ENCODE measurements around the gene IAPP.

IAPP gene

DNA sequence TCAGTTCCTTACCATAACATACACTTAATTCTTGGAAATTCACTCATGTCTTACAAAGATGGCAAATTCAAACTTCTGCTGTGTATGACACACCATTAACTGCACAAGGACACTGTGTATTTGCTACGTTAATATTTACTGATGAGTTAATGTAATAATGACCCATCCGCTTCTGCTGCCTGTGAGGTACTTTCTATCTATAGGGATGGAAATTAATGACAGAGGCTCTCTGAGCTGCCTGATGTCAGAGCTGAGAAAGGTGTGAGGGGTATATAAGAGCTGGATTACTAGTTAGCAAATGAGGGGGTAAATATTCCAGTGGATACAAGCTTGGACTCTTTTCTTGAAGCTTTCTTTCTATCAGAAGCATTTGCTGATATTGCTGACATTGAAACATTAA is at the start of gene IAPP:
IAPP (plus strand) TSS at position 301 of the 400 bp plus-strand sequence. CDS start 450 bp downstream, outside the sequence.
- TF ChIP-seq GATA1 (IDR thresholded peaks at IDR 0.05; ENCODE audit: low read depth, low read length) (no peak), POLR2A (IDR thresholded peaks at IDR 0.05; ENCODE audit: low read length) (no peak)
- DNase-seq, result no peak

DNA sequence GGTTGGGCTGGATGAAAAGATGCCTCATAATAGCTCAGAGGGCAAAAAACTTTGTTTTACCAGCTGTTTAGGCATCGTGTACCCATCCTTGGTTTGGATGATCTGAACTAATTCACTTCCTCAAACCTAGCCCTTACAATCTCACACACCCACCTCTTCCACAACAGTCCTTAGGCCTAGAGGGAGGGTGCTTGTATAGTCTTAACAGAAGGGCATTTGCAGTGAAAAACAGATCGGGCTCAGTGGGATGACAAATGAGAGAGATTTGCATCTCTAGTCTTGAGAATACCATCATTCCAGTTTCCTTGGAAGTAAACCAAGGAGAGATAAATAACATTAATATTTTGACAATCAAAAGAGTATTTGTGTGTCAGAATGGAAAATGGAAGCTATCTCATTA is 49.0 kb upstream of the IAPP start:
- TF ChIP-seq POLR2A (IDR thresholded peaks at IDR 0.05; ENCODE audit: low read length) (no peak), GATA1 (IDR thresholded peaks at IDR 0.05; ENCODE audit: low read depth, low read length) (no peak)
- DNase-seq, result no peak

DNA sequence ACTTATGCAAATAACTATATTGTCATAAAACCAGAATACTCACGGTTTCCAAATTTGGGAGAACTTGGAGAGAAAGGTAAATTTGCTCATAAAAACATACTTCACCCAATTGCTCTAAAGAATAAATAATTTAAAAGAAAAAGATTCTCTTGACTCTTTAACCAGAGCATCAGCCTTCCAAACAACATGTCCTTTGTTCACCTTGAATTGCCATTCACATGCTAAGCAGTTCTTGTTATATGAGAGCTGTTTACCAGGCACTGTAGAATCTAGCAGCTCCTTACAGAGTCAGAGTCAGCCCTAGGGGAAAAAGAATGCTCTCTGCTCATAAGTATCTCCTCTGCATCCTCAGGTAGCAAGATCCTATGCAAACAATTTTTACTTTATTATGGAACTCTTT is 48.2 kb upstream of the IAPP start:
- no peak for TF ChIP-seq POLR2A (IDR thresholded peaks at IDR 0.05; ENCODE audit: low read length)
- no peak for TF ChIP-seq GATA1 (IDR thresholded peaks at IDR 0.05; ENCODE audit: low read depth, low read length)

DNA sequence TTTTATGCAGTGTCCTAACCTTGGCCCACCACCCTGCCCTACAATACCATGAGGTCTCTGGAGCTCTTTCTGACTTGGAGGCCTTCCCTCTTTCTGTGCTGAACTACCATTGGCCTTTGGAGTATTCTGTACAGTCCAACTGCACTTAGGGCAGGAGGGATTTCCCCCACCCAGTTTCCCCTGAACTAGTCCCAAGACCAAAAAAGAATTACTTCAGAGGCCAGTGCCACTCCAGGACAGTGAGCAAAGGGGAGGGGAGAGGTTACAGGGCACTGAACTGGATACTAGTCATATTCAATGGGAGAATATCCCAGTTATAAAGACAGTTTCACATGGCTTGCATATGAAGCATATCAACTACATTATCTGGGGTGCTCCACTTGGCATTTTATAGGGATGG is 44.1 kb upstream of the IAPP start:
- no peak for DNase-seq
- no peak for TF ChIP-seq POLR2A (IDR thresholded peaks at IDR 0.05; ENCODE audit: low read length)
- no peak for TF ChIP-seq GATA1 (IDR thresholded peaks at IDR 0.05; ENCODE audit: low read depth, low read length)

More for the DNA sequence above, 48.2 kb upstream of the IAPP start:
- no peak for DNase-seq

DNA sequence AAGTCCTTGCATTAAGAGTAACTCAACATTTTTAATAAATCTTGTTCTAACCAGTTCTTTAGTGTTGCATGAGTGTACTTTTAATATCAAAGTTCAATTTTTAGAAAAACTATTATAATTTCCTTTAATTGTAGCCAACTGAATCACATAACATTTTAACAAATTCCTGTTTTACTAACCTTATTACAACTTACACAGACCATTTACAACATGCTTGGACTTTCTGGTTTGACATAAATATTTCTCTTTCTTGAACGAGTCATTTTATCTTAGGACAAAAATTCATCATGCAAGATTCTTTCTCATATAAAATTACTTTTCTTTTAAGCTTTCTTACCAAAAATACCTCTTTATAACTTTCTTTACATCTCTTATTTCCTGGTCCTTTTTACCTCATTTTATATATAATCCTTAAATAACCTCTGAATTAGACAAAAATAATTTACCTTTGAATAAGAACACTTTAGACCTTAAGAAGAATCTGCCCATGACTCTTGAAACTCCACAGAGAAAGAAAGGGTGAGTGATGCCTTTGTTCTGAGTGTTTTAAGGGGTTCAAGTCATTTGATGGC is 41.9 kb upstream of the IAPP start:
- TF ChIP-seq POLR2A (IDR thresholded peaks at IDR 0.05; ENCODE audit: low read length) (no peak), GATA1 (IDR thresholded peaks at IDR 0.05; ENCODE audit: low read depth, low read length) (no peak)
- DNase-seq, result peak; percentile 2 to 17

DNA sequence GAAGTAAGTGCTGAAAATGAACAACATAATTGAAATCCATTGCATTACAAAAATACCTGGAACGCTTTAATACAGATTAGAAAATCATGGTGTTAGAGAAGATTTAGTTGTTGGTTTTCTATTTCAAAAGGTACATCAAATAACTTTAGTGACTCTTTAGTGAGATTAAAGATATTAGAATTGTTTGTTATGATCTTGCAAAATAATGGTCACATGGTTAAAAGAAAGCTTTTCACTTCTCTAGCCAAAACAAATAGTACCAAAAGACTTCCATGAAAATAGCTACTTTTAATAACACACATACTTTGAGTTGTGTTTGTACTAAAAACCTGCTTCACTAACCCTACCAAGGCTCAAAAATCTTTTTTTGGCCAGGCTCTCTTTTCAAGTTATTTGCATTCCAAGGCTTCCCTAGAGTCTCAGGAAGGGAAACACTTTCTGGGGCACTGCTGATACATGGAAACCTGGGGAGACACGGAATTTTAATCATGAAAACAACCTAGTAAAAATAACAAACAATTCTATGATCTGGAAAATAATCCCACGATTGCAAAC is 37.9 kb upstream of the IAPP start, which contains the start of gene SLCO1A2:
SLCO1A2 (minus strand) TSS at position 147 of the 555 bp plus-strand sequence. CDS start 270 bp downstream, outside the sequence.
- no peak for DNase-seq
- no peak for TF ChIP-seq GATA1 (IDR thresholded peaks at IDR 0.05; ENCODE audit: low read depth, low read length)
- TF ChIP-seq POLR2A (IDR thresholded peaks at IDR 0.05; ENCODE audit: low read length), result no peak

DNA sequence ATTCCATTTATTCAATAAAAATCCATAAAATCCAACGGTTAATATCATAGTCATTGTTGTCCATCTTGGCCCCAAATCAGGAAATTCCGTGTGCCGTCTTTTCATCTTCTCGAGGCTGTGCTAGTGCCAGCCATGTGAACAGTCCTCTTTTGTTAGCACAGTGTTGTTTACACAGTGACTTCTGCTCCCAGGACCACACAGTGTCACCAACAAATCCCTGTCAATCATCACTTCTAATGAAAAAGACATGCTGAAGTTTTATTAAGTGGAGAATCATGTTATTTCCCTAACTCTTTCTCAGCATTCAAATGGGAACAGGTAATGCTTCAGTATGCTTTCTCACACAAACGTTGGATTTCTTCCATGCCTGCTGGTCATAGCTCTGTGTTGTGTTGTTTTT is 36.0 kb upstream of the IAPP start:
- no peak for DNase-seq
- TF ChIP-seq POLR2A (IDR thresholded peaks at IDR 0.05; ENCODE audit: low read length) (no peak), GATA1 (IDR thresholded peaks at IDR 0.05; ENCODE audit: low read depth, low read length) (no peak)

DNA sequence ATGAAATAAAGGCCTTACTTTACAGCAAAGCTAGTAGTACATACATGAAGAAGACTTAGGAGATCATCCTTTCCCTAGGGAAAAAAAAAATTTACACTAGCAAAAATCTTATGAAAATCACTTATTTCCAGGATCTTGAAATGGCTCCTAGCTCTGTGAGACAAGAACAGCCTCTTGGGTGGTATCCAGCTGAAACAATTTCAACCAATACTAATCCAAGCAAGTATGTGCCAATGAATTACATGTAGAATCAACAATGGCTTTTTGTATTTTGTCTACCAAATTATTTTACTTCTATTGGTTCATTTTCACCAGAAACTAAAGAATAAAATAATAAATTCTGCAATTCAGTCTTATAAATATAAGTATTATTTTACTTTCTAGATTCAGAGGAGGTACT is 35.2 kb upstream of the IAPP start:
- DNase-seq, result no peak
- TF ChIP-seq GATA1 (IDR thresholded peaks at IDR 0.05; ENCODE audit: low read depth, low read length), result no peak
- TF ChIP-seq POLR2A (IDR thresholded peaks at IDR 0.05; ENCODE audit: low read length), result no peak

DNA sequence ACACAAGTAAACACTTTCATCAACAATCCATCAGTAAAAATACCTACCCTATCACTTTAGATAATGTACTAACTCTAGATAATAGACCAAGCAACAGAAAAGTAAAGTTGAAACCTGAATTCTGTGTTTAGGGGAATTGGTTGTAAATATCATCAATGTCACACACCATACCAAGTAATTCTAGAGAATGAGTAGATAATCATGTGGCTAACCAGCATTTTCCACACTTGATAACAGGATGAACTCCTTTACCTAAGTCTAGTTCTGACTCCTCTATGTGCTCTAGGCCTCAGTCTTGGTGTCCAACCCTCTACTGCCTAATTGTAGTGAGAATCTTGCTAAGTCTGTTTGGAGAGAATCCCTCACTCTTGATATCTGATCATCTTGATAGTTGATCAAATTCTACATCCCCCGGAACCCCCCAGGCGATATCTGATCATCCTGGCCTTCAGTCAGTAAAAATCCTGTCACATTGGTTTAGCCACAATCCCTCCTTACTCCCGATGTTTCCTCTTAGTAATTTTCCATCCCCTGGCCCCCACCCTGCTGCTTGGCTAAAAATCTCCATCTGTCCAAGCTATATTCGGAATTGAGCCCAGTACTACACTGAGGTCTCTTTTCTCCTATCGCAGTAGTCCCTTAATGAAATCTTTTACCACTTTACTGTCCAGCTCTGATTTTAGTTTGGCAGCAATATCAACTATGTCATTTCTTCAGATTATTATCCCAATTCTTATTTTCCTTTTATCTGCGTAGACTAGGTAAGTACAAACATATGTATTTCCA is 34.5 kb upstream of the IAPP start:
- no peak for TF ChIP-seq GATA1 (IDR thresholded peaks at IDR 0.05; ENCODE audit: low read depth, low read length)
- TF ChIP-seq POLR2A (IDR thresholded peaks at IDR 0.05; ENCODE audit: low read length), result no peak

DNA sequence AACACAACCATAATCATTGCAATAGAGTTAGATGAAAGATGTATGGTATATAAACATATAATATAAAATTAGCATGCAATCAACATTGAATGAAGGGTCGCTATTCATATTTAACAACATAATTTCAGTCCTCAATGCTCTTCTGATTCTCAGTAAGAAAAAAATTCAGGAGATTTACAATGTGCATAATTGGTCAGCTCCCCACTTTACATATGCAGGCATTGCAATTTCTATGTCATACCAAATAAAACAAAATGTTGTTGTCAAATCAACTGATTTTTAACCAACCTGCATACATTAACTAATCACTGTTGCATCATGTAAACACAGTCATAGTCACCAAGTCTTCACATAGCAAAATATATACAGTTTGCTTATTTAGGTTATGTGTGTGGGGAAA is 32.8 kb upstream of the IAPP start:
- no peak for DNase-seq
- TF ChIP-seq GATA1 (IDR thresholded peaks at IDR 0.05; ENCODE audit: low read depth, low read length) (no peak), POLR2A (IDR thresholded peaks at IDR 0.05; ENCODE audit: low read length) (no peak)

More for the DNA sequence above, 34.5 kb upstream of the IAPP start:
- DNase-seq, result no peak

DNA sequence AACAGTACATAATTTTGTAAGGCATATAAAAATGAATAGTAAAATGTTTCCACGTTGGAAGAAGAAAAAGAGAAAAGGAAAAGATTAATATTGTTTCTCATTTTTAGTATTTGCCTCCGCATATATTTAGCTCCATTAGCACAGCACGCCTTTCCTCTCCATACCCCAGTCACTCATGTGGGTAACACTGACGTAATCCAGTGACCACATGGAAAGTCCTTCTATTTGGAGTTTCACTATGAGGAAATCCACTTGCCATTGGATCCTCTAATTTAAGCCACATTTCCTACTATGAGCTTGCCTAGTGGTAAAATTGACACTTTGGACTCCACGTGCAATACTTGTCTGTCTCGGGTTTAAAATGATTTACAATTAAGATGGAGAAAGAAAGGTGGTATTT is 32.3 kb upstream of the IAPP start:
- no peak for DNase-seq
- TF ChIP-seq POLR2A (IDR thresholded peaks at IDR 0.05; ENCODE audit: low read length) (no peak), GATA1 (IDR thresholded peaks at IDR 0.05; ENCODE audit: low read depth, low read length) (no peak)

DNA sequence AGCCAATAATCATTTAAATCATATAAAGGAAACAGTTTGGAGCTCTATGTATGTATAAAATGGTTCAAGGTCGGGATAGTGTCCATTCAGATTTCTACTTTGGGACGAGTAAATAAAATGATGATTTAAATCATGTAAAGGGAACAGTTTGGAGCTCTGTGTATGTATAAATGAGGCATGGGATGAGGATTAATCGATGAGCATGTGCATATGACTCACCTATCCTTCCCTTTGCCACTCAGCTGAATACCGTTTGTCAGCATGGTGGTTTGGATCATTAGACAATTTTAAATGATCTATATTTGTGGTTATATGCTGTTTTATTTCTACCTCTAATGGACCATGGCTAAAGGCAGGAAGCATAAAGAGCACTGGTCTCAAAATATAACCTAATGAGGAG is 30.9 kb upstream of the IAPP start:
- no peak for DNase-seq
- no peak for TF ChIP-seq GATA1 (IDR thresholded peaks at IDR 0.05; ENCODE audit: low read depth, low read length)
- TF ChIP-seq POLR2A (IDR thresholded peaks at IDR 0.05; ENCODE audit: low read length), result no peak

DNA sequence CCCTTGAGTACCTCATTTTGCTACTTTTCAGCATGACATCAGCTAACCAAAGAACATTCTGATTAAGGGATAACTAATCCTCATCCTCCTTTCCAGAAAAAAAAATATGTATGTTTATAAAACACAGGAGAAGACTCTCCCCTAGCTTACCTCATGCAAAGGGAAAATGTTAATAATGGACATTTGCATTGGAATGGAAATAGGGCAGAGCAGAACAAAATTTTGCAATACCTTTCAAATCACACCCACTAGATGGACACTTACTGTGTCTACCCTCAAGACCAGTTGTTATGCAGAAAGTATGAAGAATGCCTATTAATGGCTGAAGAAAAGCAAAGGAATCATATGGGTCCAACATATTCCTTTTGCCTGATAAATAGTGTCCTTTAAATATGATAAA is 29.1 kb upstream of the IAPP start:
- TF ChIP-seq POLR2A (IDR thresholded peaks at IDR 0.05; ENCODE audit: low read length) (no peak), GATA1 (IDR thresholded peaks at IDR 0.05; ENCODE audit: low read depth, low read length) (no peak)
- no peak for DNase-seq

DNA sequence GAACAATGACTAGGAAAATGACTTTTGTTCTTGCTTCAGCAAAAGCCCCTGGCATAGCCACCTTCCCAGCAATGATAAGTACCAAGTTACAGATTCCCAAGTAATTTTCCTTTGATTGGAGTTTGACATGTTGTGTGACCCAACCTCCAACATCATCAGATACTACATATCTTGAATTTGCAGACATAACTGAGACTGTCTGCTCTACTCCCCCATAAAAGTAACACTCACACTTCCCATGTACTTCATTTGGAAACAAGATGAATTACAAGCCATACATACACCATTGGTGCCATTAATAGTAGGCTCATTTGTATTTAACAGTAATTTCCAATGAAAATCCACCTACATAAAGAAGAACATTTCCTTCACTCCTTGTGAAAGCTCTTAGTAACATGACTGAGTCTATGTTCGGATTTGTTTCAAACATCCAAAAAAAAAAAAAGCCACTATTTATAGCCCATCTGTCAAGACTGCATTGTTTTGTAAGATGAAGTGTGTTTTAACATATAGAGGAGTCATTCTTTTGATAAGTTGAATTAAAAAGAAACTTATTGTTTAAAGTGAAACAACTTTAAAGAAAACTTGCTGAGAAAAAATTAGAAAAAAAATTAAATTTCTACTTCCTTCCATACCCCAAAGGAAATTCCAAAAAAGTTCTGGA is 26.0 kb upstream of the IAPP start:
- TF ChIP-seq POLR2A (IDR thresholded peaks at IDR 0.05; ENCODE audit: low read length) (no peak), GATA1 (IDR thresholded peaks at IDR 0.05; ENCODE audit: low read depth, low read length) (no peak)
- DNase-seq, result no peak
